ENCODE data around the gene ARHGAP10. TPM values are rescaled to one million over a fixed set of nuclear protein-coding genes. Genes with fewer than 3 reads are reported as not detected.
"Not testable (repeated sequence)": the region's sequence is repeated elsewhere in the genome, so short reads cannot be mapped to it uniquely, and the experiment has no call there.

Gene ARHGAP10
- total RNA-seq, 1 donor from 2014 or later, result 2.9 TPM

DNA sequence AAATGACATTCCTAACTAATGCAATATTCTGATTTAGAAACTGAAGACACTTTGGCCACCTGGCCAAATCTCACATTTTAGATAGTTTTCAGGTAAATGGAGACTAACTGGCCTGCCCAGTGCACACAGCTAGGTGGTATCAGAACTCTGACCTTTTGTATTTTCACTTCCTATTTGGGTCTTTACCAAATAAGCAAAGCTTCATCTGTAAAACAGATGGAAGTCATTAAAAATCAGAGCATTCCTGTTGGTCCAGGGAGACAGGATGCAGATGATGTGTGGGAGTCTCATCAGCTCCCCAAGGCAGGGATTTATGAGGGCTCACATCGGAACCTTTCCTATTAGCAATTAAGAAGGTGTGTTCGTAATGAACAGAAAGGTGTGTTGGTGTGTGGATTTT lies 57.7 kb downstream of the ARHGAP10 start:
- FAIRE-seq (no peak), DNase-seq (ENCODE audit: low spot score in 2 of 2) (no peak)

- FAIRE-seq (no peak), DNase-seq (ENCODE audit: low spot score in 2 of 2) (no peak)
Observed at GRCh38 chr4:147790412-147790811, 58.5 kb downstream of the ARHGAP10 start.

GRCh38 chr4:147791341-147791740 lies 59.5 kb downstream of the ARHGAP10 start:
- DNase-seq (ENCODE audit: low spot score in 2 of 2) (no peak), FAIRE-seq (no peak)

DNA sequence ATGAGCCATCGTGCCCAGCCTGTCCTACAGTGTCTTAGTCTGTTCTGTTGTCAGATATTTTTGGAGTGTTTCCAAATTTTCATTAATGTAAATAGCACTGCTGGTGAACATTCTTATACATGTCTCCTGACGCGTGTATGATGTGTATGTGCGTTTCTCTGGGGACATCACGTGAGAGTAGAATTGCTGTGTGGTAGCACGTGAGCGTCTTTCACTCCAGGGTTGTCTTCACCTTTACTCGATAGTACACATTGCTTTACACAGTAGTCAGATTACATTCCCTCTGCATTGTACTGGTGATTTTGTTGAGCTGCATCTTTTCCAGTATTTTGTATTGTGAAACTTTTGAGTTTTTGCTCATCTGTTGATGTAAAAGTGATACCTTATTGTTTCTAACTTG lies 60.0 kb downstream of the ARHGAP10 start:
- FAIRE-seq, result no peak

GRCh38 chr4:147793569-147794313 lies 61.9 kb downstream of the ARHGAP10 start:
- DNase-seq (ENCODE audit: low spot score in 2 of 2), result no peak
- no peak for FAIRE-seq

More for the DNA sequence above, 60.0 kb downstream of the ARHGAP10 start:
- DNase-seq (ENCODE audit: low spot score in 2 of 2), result no peak

- no peak for FAIRE-seq
- DNase-seq (ENCODE audit: low spot score in 2 of 2), result no peak
Observed at GRCh38 chr4:147794314-147794680, 62.4 kb downstream of the ARHGAP10 start.

DNA sequence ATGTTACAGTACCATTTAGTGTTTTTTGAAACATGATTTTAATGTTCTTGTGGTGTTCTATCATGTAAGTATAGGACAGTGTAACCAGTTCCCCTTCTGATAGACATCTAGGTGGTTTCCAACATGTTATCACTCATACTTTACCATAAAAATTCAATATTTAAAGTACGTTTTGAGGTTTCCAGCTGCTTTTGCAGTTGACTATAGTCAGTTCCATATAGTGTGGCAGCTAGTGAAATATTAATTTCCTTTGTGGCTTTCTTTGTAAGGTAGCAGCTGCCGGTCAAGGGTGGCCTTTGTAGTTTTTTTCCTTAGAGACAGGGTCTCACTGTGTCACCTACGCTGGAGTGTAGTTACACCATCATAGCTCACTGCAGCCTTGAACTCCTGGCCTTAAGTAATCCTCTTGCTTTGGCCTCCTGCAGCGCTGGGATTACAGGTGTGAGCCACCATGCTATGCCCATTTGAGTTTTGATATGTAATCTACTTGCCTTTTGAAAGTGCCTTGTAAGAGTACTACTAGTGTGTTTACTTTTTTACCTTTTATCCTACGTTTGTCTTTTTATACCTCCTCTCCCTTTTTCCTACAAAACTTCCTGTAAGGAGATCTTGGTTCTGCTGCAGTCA lies 63.0 kb downstream of the ARHGAP10 start:
- no peak for DNase-seq (ENCODE audit: low spot score in 2 of 2)
- FAIRE-seq, result no peak

DNA sequence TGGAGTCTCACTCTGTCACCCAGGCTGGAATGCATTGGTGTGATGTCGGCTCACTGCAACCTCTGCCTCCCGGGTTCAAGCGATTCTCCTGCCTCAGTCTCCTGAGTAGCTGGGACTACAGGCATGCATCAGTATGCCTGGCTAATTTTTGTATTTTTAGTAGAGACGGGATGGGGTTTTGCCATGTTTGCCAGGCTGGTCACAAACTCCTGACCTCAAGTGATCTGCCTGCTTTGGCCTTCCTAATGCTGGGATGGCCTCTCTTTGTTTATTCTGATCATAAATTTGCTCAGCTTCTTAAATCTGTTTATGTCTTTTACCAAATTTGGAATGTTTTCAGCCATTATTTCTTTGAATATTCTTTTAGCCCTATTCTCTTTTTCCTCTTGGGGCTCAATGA lies 67.2 kb downstream of the ARHGAP10 start:
- FAIRE-seq; DNase-seq (ENCODE audit: low spot score in 2 of 2): not testable (repeated sequence)

DNA sequence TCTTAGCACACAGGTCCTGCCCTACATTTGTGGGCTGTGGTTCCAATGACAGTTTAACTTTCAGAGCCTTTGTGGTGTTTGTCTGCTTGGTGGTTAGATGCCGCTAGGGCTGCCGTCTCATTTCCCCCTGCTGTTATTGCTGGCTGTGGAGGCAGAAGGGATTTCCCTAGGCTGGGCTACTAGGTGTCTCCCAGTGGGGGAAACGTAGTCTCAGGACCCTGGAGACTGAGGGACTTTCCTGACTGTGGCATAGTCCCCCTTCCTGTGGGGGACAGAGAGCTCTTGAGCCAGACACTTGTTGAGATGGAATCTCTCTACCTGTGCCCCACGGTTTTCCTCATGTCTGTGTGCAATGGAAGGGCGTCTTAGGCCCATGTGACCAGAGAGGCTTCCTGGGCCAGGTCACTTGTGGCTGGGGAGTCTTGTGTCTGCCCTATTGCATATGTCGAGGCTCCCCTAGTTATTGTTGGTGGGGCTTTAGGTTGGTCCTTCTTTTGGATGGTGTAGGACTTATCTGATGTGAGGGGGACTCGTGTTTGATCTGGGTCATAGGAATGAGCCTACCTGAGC lies 68.2 kb downstream of the ARHGAP10 start:
- no peak for DNase-seq (ENCODE audit: low spot score in 2 of 2)
- FAIRE-seq, result no peak

- FAIRE-seq (no peak), DNase-seq (ENCODE audit: low spot score in 2 of 2) (no peak)
Observed at GRCh38 chr4:147801820-147802219, 69.9 kb downstream of the ARHGAP10 start.

- DNase-seq (ENCODE audit: low spot score in 2 of 2), result no peak
- FAIRE-seq, result no peak
Observed at GRCh38 chr4:147802346-147802745, 70.5 kb downstream of the ARHGAP10 start.

- FAIRE-seq (no peak), DNase-seq (ENCODE audit: low spot score in 2 of 2) (no peak)
Observed at GRCh38 chr4:147805946-147806345, 74.1 kb downstream of the ARHGAP10 start.

GRCh38 chr4:147808447-147808846 lies 76.6 kb downstream of the ARHGAP10 start:
- DNase-seq (ENCODE audit: low spot score in 2 of 2), result no peak
- FAIRE-seq, result no peak

DNA sequence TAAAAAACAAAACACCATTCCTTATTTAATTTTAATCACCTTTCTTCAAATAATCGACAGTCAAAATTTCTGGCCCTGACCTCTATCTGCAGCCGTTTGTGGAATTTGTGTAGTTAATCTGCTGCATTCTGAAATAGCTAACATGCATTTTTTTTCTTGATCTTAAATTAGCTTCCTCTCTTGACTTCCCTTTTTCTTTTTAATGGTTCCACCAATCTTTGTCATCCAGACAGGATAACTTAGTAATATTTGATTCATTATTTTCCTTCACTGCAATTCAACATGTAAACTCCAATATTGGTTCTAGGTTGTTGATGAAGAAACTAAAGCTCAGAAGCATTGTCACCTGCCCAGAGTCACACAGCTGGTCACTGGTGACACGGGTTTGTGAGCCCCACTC lies 77.3 kb downstream of the ARHGAP10 start:
- DNase-seq (ENCODE audit: low spot score in 2 of 2), result no peak

GRCh38 chr4:147811878-147812277 lies 80.0 kb downstream of the ARHGAP10 start:
- no peak for FAIRE-seq
- no peak for DNase-seq (ENCODE audit: low spot score in 2 of 2)

More for the DNA sequence above, 77.3 kb downstream of the ARHGAP10 start:
- no peak for FAIRE-seq

DNA sequence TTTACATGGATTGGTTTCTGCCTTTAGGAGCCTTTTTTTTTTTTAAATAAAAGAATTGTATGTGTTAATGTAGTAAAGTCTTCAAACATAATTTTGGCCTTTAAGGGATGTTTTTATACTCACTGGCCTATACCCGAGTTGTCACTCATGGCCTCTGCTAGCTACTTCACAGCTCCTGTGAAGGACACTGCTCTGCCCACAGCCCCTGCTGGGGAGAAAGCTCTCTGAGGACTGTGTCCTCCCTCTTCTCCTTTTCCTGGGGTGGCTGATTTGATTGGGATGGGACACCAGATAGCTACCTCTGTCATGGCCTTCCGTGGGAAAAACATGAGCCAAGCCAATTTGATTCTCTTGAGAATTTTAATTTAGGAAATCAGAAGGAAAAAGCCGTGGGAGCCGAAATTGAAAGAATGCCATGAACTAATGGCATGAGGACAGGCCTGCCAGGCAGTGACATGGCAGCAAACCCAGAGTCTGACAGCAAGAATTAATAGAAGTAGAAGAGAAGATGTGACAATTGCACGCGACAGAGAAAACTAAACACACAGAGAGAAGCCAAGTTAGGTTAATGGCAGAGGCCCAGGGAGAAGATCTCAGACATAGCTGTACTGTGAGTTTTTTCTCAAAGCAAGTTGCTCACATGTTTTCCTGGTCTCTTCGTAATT lies 81.4 kb downstream of the ARHGAP10 start:
- DNase-seq (ENCODE audit: low spot score in 2 of 2) (no peak), FAIRE-seq (no peak)

- FAIRE-seq (no peak), DNase-seq (ENCODE audit: low spot score in 2 of 2) (no peak)
Observed at GRCh38 chr4:147813973-147814372, 82.1 kb downstream of the ARHGAP10 start.

- DNase-seq (ENCODE audit: low spot score in 2 of 2), result no peak
- FAIRE-seq, result no peak
Observed at GRCh38 chr4:147814376-147814775, 82.5 kb downstream of the ARHGAP10 start.

GRCh38 chr4:147815741-147816140 lies 83.9 kb downstream of the ARHGAP10 start:
- FAIRE-seq (no peak), DNase-seq (ENCODE audit: low spot score in 2 of 2) (no peak)

- FAIRE-seq (no peak), DNase-seq (ENCODE audit: low spot score in 2 of 2) (no peak)
Observed at GRCh38 chr4:147816382-147817254, 84.7 kb downstream of the ARHGAP10 start.

Measured in frontal cortex (tissue), 4 donors.